Measurements from ENCODE around the gene KPNA6.

Gene KPNA6

GRCh38 chr1:32221581-32221979, 113.7 kb downstream of the KPNA6 start:
- TF ChIP-seq TAF1 (IDR thresholded peaks at IDR 0.05; ENCODE audit: borderline replicate concordance, insufficient read depth, low read length) = no peak
- TF ChIP-seq FOXP2 (optimal IDR thresholded peaks at IDR 0.05; ENCODE audit: borderline replicate concordance, extremely low read depth, extremely low read length, insufficient read depth) = no peak
- TF ChIP-seq SIN3A (IDR thresholded peaks at IDR 0.05; ENCODE audit: borderline replicate concordance, insufficient read depth, low read length) = no peak

- TF ChIP-seq SIN3A (IDR thresholded peaks at IDR 0.05; ENCODE audit: borderline replicate concordance, insufficient read depth, low read length) = no peak
- TF ChIP-seq POLR2AphosphoS5 (IDR thresholded peaks at IDR 0.05; ENCODE audit: low read depth, low read length) = peak; percentile 94
- peak; percentile 87 for TF ChIP-seq TAF1 (IDR thresholded peaks at IDR 0.05; ENCODE audit: borderline replicate concordance, insufficient read depth, low read length)
Measured at GRCh38 chr1:32221980-32222755, 114.3 kb downstream of the KPNA6 start, which contains the start of the genes EIF3I and TMEM234. Gene EIF3I, plus strand, starts transcription at chr1:32222407. Its CDS starts 35 bp downstream, at chr1:32222442. Gene TMEM234, minus strand, starts transcription at chr1:32222353. Its CDS starts 31 bp downstream, at chr1:32222322.

GRCh38 chr1:32223683-32224082, 115.8 kb downstream of the KPNA6 start:
- no peak for TF ChIP-seq TAF1 (IDR thresholded peaks at IDR 0.05; ENCODE audit: borderline replicate concordance, insufficient read depth, low read length)

- no peak for TF ChIP-seq FOXP2 (optimal IDR thresholded peaks at IDR 0.05; ENCODE audit: borderline replicate concordance, extremely low read depth, extremely low read length, insufficient read depth)
- TF ChIP-seq SIN3A (IDR thresholded peaks at IDR 0.05; ENCODE audit: borderline replicate concordance, insufficient read depth, low read length) = no peak
- no peak for TF ChIP-seq TAF1 (IDR thresholded peaks at IDR 0.05; ENCODE audit: borderline replicate concordance, insufficient read depth, low read length)
- TF ChIP-seq REST (IDR thresholded peaks at IDR 0.05; ENCODE audit: insufficient read depth in 1 of 2, low read depth in 2 of 2, low read length in 2 of 2) = no peak
- TF ChIP-seq POLR2AphosphoS5 (IDR thresholded peaks at IDR 0.05; ENCODE audit: low read depth, low read length) = no peak
Measured at GRCh38 chr1:32224285-32224684, 116.4 kb downstream of the KPNA6 start.

All from PFSK-1 (cell line).